ENCODE data around the gene PCDH9. TPM values are rescaled to one million over a fixed set of nuclear protein-coding genes. Genes with fewer than 3 reads are reported as not detected.

Gene PCDH9
- total RNA-seq, 1 donor from 2014 or later: 1.7 TPM

- peaks cover 4% of the 10 kb centered on the region for H3K4me1 Mint-ChIP-seq (ENCODE audit: low read depth)
- no peaks in the 10 kb centered on the region for H3K27me3 Mint-ChIP-seq
- no peaks in the 10 kb centered on the region for H3K9me3 Mint-ChIP-seq (ENCODE audit: low read depth)
- TF ChIP-seq CTCF (IDR thresholded peaks at IDR 0.05; ENCODE audit: unreplicated experiment): peak; percentile 11
- no peaks in the 10 kb centered on the region for H3K36me3 Mint-ChIP-seq (ENCODE audit: insufficient read depth)
- no peak overlapping the region for H3K4me3 Mint-ChIP-seq (ENCODE audit: low read depth)
- no peak overlapping the region for H3K27ac Mint-ChIP-seq
- no peak for DNase-seq (ENCODE audit: low spot score, unreplicated experiment)
Observed at GRCh38 chr13:66492479-66492878, 737.7 kb downstream of the PCDH9 start.

DNA sequence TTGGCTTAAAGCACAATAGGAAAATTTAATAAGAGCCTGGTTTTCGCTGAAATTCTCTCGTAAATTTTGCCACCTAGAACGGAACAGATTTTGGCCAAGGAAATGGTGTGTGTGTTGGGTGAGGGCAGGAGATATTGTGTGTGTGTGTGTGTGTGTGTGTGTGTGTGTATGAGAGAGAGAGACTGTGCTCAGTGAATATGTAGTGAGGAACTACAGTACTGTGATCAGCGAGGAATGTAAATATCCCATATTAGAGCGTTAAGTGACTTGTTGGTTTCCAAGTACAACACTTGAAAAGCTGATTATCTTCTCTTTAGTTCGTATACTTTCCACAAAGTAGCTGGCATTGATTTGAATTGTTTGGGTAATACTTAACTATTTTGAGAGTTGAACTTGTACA is 738.9 kb downstream of the PCDH9 start:
- H3K4me1 Mint-ChIP-seq (ENCODE audit: low read depth): peaks cover 4% of the 10 kb centered on the region
- no peak for TF ChIP-seq CTCF (IDR thresholded peaks at IDR 0.05; ENCODE audit: unreplicated experiment)

DNA sequence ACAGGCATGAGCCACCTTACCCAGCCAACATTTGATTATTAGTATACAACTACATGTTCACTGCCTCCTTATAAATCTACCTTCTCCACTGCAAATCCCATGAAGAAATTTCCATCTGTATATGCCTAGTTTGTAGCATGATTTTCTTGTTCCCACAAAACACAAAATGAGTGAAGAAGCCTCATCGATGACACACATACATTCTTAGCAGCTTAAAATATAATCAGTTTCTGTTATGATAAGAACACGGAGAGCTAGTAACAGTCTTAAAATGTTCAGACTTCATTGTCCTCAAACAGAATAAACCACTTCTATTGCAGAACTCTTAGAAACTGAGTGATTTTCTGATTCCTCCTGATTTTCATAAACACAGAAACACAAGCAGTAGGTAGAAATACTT is 740.5 kb downstream of the PCDH9 start:
- H3K27ac Mint-ChIP-seq: no peak overlapping the region
- no peaks in the 10 kb centered on the region for H3K36me3 Mint-ChIP-seq (ENCODE audit: insufficient read depth)
- DNase-seq (ENCODE audit: low spot score, unreplicated experiment): no peak
- no peak overlapping the region for H3K4me3 Mint-ChIP-seq (ENCODE audit: low read depth)
- peaks cover 4% of the 10 kb centered on the region for H3K4me1 Mint-ChIP-seq (ENCODE audit: low read depth)
- TF ChIP-seq CTCF (IDR thresholded peaks at IDR 0.05; ENCODE audit: unreplicated experiment): no peak
- no peaks in the 10 kb centered on the region for H3K9me3 Mint-ChIP-seq (ENCODE audit: low read depth)
- no peaks in the 10 kb centered on the region for H3K27me3 Mint-ChIP-seq

More for the DNA sequence above, 738.9 kb downstream of the PCDH9 start:
- Mint-ChIP-seq H3K36me3 (ENCODE audit: insufficient read depth) (no peaks in the 10 kb centered on the region), H3K27ac (no peak overlapping the region), H3K9me3 (ENCODE audit: low read depth) (no peaks in the 10 kb centered on the region), H3K27me3 (no peaks in the 10 kb centered on the region), H3K4me3 (ENCODE audit: low read depth) (no peak overlapping the region)
- DNase-seq (ENCODE audit: low spot score, unreplicated experiment): no peak

GRCh38 chr13:66489172-66489571 is 741.0 kb downstream of the PCDH9 start:
- Mint-ChIP-seq H3K27me3 (no peaks in the 10 kb centered on the region), H3K27ac (no peak overlapping the region), H3K4me1 (ENCODE audit: low read depth) (peaks cover 4% of the 10 kb centered on the region), H3K4me3 (ENCODE audit: low read depth) (no peak overlapping the region), H3K36me3 (ENCODE audit: insufficient read depth) (no peaks in the 10 kb centered on the region), H3K9me3 (ENCODE audit: low read depth) (no peaks in the 10 kb centered on the region)
- DNase-seq (ENCODE audit: low spot score, unreplicated experiment): no peak
- TF ChIP-seq CTCF (IDR thresholded peaks at IDR 0.05; ENCODE audit: unreplicated experiment): no peak

DNA sequence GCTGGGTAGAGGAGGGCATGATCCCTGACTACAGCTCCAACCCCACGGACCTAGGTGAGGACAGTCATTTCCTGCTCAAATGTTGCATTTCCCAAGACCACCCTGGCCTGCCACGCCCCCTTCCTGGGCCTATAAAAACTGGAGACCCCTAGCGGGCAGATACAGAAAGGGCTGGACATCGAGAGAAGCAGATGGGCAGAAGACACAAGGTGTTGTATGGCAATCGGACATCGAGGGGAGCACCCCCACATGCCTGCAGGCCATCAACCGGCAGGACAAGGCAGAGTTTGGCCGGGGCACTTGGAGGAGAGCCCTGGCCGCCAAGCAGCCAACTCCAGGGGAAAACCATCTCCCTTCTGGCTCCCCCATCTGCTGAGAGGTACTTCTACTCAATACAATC is 746.4 kb downstream of the PCDH9 start:
- Mint-ChIP-seq H3K36me3 (ENCODE audit: insufficient read depth) (no peaks in the 10 kb centered on the region), H3K27me3 (no peaks in the 10 kb centered on the region), H3K4me3 (ENCODE audit: low read depth) (no peak overlapping the region), H3K9me3 (ENCODE audit: low read depth) (peaks cover 8% of the 10 kb centered on the region), H3K4me1 (ENCODE audit: low read depth) (no peaks in the 10 kb centered on the region), H3K27ac (no peak overlapping the region)
- TF ChIP-seq CTCF (IDR thresholded peaks at IDR 0.05; ENCODE audit: unreplicated experiment): no peak
- no peak for DNase-seq (ENCODE audit: low spot score, unreplicated experiment)
